ENCODE data around the gene C19orf81.

Gene C19orf81

DNA sequence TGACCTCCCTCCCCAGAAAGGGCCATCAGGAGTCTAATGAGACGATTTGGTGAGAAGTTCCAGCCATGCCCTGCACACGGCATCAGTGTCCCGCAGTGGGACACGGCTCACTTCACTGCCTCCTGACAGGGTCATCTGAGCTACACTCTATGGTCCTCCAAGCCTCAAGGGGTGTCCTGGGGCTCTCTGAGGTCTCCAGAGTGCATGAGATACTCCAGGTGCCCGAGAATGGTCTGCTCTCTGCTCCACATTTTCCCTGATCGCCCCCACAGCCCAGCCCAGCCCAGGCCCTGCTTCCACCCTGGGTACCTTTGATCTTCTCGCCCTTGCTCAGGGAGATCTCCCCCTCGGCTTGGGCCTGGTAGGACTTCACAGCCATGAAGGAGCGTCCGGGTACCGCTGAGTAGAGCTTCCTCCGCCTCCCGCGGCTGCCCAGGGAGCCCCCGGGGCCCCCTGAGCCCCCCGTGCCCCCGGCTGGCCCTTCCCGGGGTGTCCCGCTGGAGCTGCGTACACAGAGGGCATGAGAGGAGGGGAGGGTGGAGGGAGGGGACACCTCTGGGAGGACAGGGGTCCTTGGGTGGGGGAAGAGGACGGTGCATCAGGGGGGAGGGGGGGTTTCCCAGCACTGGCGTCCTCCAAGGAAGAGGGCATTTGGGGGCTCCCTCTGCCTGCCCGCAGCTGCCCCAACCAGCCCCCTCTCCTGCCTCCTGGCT lies 53.1 kb downstream of the C19orf81 start:
- POLR2A ChIA-PET, result no interaction called here
- no peak for DNase-seq (ENCODE audit: extremely low spot score)
- CTCF ChIA-PET, result no interaction called here
- TF ChIP-seq HDGF (IDR thresholded peaks at IDR 0.05; ENCODE audit: borderline replicate concordance) (no peak), FOXA1 (IDR thresholded peaks at IDR 0.05) (no peak), BHLHE40 (IDR thresholded peaks at IDR 0.05; ENCODE audit: borderline replicate concordance) (no peak), SUZ12 (IDR thresholded peaks at IDR 0.05) (no peak), NFRKB (IDR thresholded peaks at IDR 0.05) (no peak), ELF4 (IDR thresholded peaks at IDR 0.05) (no peak), FOXM1 (IDR thresholded peaks at IDR 0.05; ENCODE audit: borderline replicate concordance) (no peak), SP1 (IDR thresholded peaks at IDR 0.05) (no peak), LEF1 (IDR thresholded peaks at IDR 0.05; ENCODE audit: borderline replicate concordance) (no peak), ARNT (IDR thresholded peaks at IDR 0.05) (no peak), L3MBTL2 (conservative IDR thresholded peaks at IDR 0.05) (no peak), CTBP1 (IDR thresholded peaks at IDR 0.05; ENCODE audit: borderline replicate concordance) (no peak), TARDBP (IDR thresholded peaks at IDR 0.05) (no peak), ZNF384 (IDR thresholded peaks at IDR 0.05) (no peak), FOXK2 (IDR thresholded peaks at IDR 0.05) (no peak)
- TF ChIP-seq, protein P1, sequence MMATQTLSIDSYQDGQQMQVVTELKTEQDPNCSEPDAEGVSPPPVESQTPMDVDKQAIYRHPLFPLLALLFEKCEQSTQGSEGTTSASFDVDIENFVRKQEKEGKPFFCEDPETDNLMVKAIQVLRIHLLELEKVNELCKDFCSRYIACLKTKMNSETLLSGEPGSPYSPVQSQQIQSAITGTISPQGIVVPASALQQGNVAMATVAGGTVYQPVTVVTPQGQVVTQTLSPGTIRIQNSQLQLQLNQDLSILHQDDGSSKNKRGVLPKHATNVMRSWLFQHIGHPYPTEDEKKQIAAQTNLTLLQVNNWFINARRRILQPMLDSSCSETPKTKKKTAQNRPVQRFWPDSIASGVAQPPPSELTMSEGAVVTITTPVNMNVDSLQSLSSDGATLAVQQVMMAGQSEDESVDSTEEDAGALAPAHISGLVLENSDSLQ (IDR thresholded peaks at IDR 0.05), result no peak

DNA sequence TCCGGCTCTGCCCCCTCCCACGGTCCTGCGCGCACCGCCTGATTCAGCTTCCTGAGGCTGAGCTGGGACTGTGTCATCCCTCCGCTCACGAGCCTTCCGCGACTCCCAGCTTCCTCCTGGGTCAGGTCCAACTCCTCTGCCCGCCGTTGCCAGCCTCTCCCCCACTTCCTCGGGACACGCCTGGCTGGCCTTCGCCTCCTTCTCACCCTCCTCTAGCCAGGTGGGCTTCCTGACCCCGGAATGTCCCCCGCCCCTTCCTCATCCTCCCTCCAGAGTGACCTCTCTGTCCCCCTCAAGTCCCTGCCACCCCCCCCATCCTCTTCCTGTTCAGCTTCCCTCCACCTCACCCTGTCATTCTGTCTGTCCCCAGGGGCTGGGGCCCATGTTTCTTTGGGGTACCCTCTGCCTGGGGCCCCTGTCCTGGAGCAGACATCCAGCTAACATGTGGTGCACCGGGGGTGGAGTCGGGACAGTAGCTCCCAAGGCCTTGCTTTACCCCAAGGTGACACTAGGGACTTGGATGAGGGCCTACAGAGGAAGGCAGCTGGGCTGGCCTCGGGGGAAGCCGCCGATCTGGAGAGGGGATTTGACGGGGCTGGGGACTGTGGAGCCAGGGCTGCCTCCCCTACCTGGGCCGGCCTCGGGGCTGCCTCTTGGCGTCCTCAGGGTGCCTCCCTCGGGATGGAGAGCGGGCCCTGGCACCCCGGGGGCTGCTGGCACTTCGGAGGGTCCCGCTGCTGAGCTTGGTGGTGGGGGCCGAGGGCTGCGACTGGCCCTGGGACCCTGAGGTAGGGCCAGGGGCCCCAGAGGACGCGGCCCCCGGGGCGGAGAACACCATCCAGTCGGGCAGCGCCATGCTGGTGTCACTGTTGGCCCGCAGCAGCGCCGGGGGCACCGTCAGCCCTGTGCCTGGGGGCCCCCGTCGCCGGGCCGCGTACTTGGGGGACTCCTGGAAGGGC lies 53.9 kb downstream of the C19orf81 start:
- TF ChIP-seq, protein P1 (IDR thresholded peaks at IDR 0.05), result no peak
- CTCF ChIA-PET, result interaction anchor here (0.7 to 1.3 kb wide), 5 partner anchors 33 to 89 kb away, joined by 3 to 5 read pairs (median 4); no protein-coding TSS in a partner anchor
- POLR2A ChIA-PET, result no interaction called here
- DNase-seq (ENCODE audit: extremely low spot score), result no peak

DNA sequence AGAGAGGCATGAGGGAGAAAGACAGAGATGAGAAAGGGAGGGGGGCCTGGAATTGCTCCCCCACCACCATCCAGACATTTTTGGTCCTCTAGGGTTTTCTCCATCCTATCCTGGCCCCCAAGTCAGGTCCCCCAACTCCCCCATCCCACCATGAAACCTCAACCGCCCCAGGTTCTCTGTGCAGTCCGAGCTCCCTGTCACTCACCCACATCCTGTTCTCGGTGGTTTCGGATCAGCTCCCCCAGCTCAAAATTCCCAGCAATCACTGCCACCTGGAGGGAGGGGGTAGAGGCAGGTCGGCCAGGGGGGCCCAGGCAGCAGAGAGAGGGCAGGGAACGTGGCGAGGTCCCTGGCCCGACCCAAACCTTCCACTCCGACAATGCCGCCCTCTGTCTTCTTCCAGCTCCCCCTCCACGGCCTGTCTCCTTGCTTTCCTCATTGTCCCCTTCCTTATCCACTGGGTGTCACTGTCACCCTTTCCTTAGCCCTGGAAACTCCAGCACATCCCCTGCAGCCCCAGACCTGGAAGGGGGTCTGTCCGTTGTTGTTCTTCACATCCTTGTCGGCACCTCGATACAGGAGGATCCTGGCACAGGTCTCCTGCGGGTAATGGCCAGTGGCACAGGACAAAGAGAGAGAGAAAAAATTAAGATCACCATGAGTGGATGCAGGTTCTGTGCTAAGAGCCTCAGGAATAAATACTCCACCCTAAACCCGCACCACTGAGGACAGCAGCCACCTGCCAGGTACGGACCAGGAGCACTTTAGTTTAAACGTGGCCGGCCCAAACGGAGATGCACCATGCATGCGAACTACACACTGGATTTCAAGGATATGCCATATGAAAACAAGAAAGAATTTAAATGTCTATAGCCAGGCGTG lies 54.9 kb downstream of the C19orf81 start:
- CTCF ChIA-PET, result interaction anchor here (0.7 to 1.3 kb wide), 5 partner anchors 35 to 88 kb away, joined by 3 to 5 read pairs (median 4); no protein-coding TSS in a partner anchor
- POLR2A ChIA-PET, result no interaction called here
- TF ChIP-seq, protein P1 (IDR thresholded peaks at IDR 0.05), result peak; percentile 52; the same call in 1 of the 2 replicates
- TF ChIP-seq FOXM1 (IDR thresholded peaks at IDR 0.05; ENCODE audit: borderline replicate concordance), result no peak
- no peak for TF ChIP-seq SP1 (IDR thresholded peaks at IDR 0.05)
- peak; percentile 47 for DNase-seq (ENCODE audit: extremely low spot score)

DNA sequence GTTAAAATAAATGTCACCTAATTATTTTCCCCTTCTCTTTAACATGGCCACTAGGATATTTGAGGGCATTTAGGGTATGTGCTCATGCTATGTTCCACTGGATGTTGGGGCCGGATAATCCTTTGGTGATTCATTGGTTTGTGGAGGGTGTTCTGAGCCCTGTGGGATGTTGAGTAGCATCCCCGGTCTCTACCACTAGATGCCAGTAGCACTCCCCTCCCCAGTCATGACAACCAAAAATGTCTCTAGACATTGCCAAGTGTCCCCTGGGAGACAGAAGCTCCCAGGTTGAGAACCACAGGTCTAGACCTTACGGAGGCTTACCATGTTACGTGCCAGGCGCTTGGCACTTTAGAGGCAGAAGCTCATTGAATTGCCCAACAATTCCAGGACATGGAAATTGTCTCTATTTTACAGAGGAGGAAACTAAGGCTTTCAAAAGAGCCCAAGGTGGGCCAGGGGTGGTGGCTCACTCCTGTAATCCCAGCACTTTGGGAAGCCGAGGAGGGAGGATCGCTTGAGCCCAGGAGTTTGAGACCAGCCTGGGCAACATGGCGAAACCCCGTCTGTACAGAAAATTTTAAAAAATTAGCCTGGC lies 56.3 kb downstream of the C19orf81 start:
- ChIA-PET POLR2A (interaction anchor here (0.5 to 1.3 kb wide), 2 partner anchors 19 to 74 kb away, joined by 3 to 4 read pairs; no protein-coding TSS in a partner anchor), CTCF (interaction anchor here (0.6 to 1.4 kb wide), 6 partner anchors 16 to 218 kb away, joined by 3 to 12 read pairs (median 4); no protein-coding TSS in a partner anchor)

DNA sequence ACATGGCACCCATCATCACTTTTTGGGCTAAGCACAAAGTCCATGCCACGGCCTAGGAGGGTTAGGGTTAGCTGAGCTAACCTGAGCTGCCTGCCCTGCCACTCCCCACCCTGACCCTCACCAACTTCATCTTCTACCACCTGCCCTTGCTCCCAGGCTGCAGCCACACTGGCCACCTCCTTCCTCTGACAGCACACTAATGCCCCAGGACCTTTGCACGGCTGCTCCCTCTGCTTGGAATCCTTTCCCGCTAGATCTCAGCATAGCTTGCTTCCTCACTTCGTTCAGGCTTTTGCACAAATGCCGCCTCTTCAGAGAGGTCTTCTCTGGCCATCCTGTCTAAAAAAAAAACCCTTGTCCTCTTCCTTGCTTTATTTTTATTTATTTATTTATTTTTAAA lies 57.1 kb downstream of the C19orf81 start:
- no peak for TF ChIP-seq ELF4 (IDR thresholded peaks at IDR 0.05)
- no peak for TF ChIP-seq SP1 (IDR thresholded peaks at IDR 0.05)
- TF ChIP-seq, protein P1 (IDR thresholded peaks at IDR 0.05), result no peak
- TF ChIP-seq NFRKB (IDR thresholded peaks at IDR 0.05), result no peak
- ChIA-PET POLR2A (no interaction called here), CTCF (interaction anchor here (0.6 to 1.4 kb wide), 3 partner anchors 18 to 1114 kb away, joined by 3 to 12 read pairs (median 5); no protein-coding TSS in a partner anchor)
- no peak for DNase-seq (ENCODE audit: extremely low spot score)

More for the DNA sequence above, 56.3 kb downstream of the C19orf81 start:
- TF ChIP-seq FOXK2 (IDR thresholded peaks at IDR 0.05), result no peak
- TF ChIP-seq SP1 (IDR thresholded peaks at IDR 0.05), result no peak
- no peak for TF ChIP-seq HDGF (IDR thresholded peaks at IDR 0.05; ENCODE audit: borderline replicate concordance)
- no peak for TF ChIP-seq SUZ12 (IDR thresholded peaks at IDR 0.05)
- no peak for TF ChIP-seq ELF4 (IDR thresholded peaks at IDR 0.05)
- TF ChIP-seq TARDBP (IDR thresholded peaks at IDR 0.05), result no peak
- DNase-seq (ENCODE audit: extremely low spot score), result peak; percentile 72
